ENCODE measurements around the gene NFKBIE.
A peak's percentile ranks its signal among the peaks of the same experiment; 100 is the strongest.

NFKBIE gene

GRCh38 chr6:44222486-44223318 lies 42.6 kb downstream of the NFKBIE start:
- ATAC-seq (ENCODE audit: low read depth), result peak; percentile 2; the same call in 1 of the 3 replicates
- H3K36me3 ChIP-seq (ENCODE audit: low read depth), result peaks cover 4% of the 10 kb centered on the region; the same call in 1 of the 2 replicates
- H3K9me3 ChIP-seq (ENCODE audit: severe bottlenecking), result no peaks in the 10 kb centered on the region
- no peak for TF ChIP-seq CTCF (IDR thresholded peaks at IDR 0.05; ENCODE audit: poor library complexity, severe bottlenecking)
- H3K27ac ChIP-seq (ENCODE audit: poor library complexity, severe bottlenecking), result peak overlapping the region; percentile 56
- no peak for DNase-seq (ENCODE audit: low spot score)
- H3K4me3 ChIP-seq (ENCODE audit: severe bottlenecking), result peak overlapping the region; percentile 43
- H3K27me3 ChIP-seq (ENCODE audit: insufficient read depth, poor library complexity, severe bottlenecking), result no peaks in the 10 kb centered on the region
- H3K4me1 ChIP-seq (ENCODE audit: insufficient read depth, poor library complexity, severe bottlenecking), result peaks cover 13% of the 10 kb centered on the region

- H3K9me3 ChIP-seq (ENCODE audit: severe bottlenecking), result no peaks in the 10 kb centered on the region
- ATAC-seq (ENCODE audit: low read depth), result no peak
Measured at GRCh38 chr6:44221961-44222335, 43.4 kb downstream of the NFKBIE start.

GRCh38 chr6:44221291-44221960 lies 43.9 kb downstream of the NFKBIE start:
- TF ChIP-seq CTCF (IDR thresholded peaks at IDR 0.05; ENCODE audit: poor library complexity, severe bottlenecking), result peak; percentile 87
- Histone ChIP-seq H3K4me3 (ENCODE audit: severe bottlenecking) (no peak overlapping the region), H3K27me3 (ENCODE audit: insufficient read depth, poor library complexity, severe bottlenecking) (no peaks in the 10 kb centered on the region), H3K4me1 (ENCODE audit: insufficient read depth, poor library complexity, severe bottlenecking) (peaks cover 13% of the 10 kb centered on the region), H3K27ac (ENCODE audit: poor library complexity, severe bottlenecking) (peak overlapping the region; percentile 56), H3K9me3 (ENCODE audit: severe bottlenecking) (no peaks in the 10 kb centered on the region), H3K36me3 (ENCODE audit: low read depth) (no peaks in the 10 kb centered on the region)
- ATAC-seq (ENCODE audit: low read depth) (peak; percentile 75), DNase-seq (ENCODE audit: low spot score) (peak; percentile 86)

More at GRCh38 chr6:44221961-44222335, 43.4 kb downstream of the NFKBIE start:
- peak overlapping the region; percentile 56 for H3K27ac ChIP-seq (ENCODE audit: poor library complexity, severe bottlenecking)
- no peak for TF ChIP-seq CTCF (IDR thresholded peaks at IDR 0.05; ENCODE audit: poor library complexity, severe bottlenecking)
- H3K36me3 ChIP-seq (ENCODE audit: low read depth), result no peaks in the 10 kb centered on the region
- H3K4me1 ChIP-seq (ENCODE audit: insufficient read depth, poor library complexity, severe bottlenecking), result peaks cover 13% of the 10 kb centered on the region
- H3K27me3 ChIP-seq (ENCODE audit: insufficient read depth, poor library complexity, severe bottlenecking), result no peaks in the 10 kb centered on the region
- no peak overlapping the region for H3K4me3 ChIP-seq (ENCODE audit: severe bottlenecking)
- DNase-seq (ENCODE audit: low spot score), result no peak

GRCh38 chr6:44220913-44221290 lies 44.4 kb downstream of the NFKBIE start:
- Histone ChIP-seq H3K9me3 (ENCODE audit: severe bottlenecking) (no peaks in the 10 kb centered on the region), H3K4me3 (ENCODE audit: severe bottlenecking) (no peak overlapping the region), H3K27ac (ENCODE audit: poor library complexity, severe bottlenecking) (peak overlapping the region; percentile 56), H3K36me3 (ENCODE audit: low read depth) (no peaks in the 10 kb centered on the region), H3K27me3 (ENCODE audit: insufficient read depth, poor library complexity, severe bottlenecking) (no peaks in the 10 kb centered on the region), H3K4me1 (ENCODE audit: insufficient read depth, poor library complexity, severe bottlenecking) (peaks cover 13% of the 10 kb centered on the region)
- ATAC-seq (ENCODE audit: low read depth) (no peak), DNase-seq (ENCODE audit: low spot score) (no peak)
- no peak for TF ChIP-seq CTCF (IDR thresholded peaks at IDR 0.05; ENCODE audit: poor library complexity, severe bottlenecking)
